Measurements from ENCODE around the gene LRBA.

LRBA gene

DNA sequence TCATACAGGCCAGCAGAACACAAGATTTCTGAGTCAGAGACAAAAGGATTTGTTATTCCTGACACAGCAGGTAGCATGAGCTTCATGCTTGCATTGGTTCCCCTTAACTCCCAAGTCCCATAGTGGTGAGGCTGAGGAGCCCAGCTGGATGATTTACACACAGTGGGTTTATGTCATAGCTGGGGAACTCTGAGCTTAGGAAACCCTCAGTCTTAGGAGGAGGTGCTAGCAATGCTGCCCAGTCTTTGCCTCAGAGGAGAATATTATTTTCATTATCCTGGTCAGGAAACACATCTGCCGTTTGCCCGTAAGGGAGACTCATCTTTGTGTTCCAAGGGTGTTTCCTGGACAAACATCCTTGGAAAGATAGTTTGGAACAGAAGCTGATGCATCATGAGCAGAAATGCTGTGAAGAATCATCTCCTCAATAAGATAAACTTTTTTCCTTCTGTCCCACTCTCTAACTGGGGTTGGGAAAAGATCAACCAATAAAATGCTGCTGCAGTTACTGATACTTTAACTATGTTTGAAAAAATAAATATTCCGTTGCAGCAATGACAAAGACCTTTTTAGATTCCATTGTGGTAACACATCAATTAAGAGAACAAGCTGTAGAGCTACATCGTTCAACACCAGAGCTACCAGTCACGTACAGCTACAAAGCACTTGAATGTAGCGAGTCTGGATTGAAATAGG, 790.0 kb downstream of the LRBA start:
- peaks cover 0 to 5% of the 10 kb centered on the region in 2 donors for H3K36me3 ChIP-seq (ENCODE audit: control insufficient read depth in 2 of 2, insufficient read depth in 2 of 2, low read length in 2 of 2)
- no peaks in the 10 kb centered on the region for H3K9me3 ChIP-seq (ENCODE audit: control insufficient read depth in 2 of 2, low read length in 2 of 2)
- H3K4me3 ChIP-seq (ENCODE audit: low read length in 2 of 2): no peak overlapping the region
- H3K4me1 ChIP-seq (ENCODE audit: control insufficient read depth, insufficient read depth, low read length): peaks cover 4% of the 10 kb centered on the region
- H3K27me3 ChIP-seq (ENCODE audit: control insufficient read depth in 1 of 2, insufficient read depth in 2 of 2, low read length in 2 of 2): no peaks in the 10 kb centered on the region
- no peak overlapping the region for H3K27ac ChIP-seq (ENCODE audit: low read length)
- no peak overlapping the region for H3K9ac ChIP-seq (ENCODE audit: low read length in 2 of 2)

DNA sequence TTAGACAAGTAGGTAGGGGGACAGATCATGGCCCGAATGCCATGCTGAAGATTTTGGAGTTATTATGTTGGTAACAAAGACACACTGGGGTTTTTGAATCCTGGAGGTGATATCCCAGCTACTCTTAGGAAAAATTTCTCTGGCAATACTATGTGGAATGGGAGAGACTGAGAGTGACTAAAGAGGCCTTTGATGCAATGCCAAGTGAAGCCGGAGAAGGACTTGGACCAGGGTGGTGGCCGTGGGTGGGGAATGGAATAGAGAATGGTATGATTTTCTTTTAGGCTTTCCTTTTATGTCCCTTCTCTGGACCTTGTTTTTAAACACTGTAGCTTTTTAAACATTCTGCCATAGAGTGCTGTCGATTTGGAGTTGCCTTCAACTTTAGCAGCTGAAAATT, 795.2 kb downstream of the LRBA start:
- Histone ChIP-seq H3K27me3 (ENCODE audit: control insufficient read depth in 1 of 2, insufficient read depth in 2 of 2, low read length in 2 of 2) (no peaks in the 10 kb centered on the region), H3K36me3 (ENCODE audit: control insufficient read depth in 2 of 2, insufficient read depth in 2 of 2, low read length in 2 of 2) (peaks cover 0 to 2% of the 10 kb centered on the region in 2 donors), H3K9me3 (ENCODE audit: control insufficient read depth in 2 of 2, low read length in 2 of 2) (no peaks in the 10 kb centered on the region), H3K4me3 (ENCODE audit: low read length in 2 of 2) (no peak overlapping the region), H3K9ac (ENCODE audit: low read length in 2 of 2) (no peak overlapping the region), H3K4me1 (ENCODE audit: control insufficient read depth, insufficient read depth, low read length) (peaks cover 3% of the 10 kb centered on the region), H3K27ac (ENCODE audit: low read length) (no peak overlapping the region)

DNA sequence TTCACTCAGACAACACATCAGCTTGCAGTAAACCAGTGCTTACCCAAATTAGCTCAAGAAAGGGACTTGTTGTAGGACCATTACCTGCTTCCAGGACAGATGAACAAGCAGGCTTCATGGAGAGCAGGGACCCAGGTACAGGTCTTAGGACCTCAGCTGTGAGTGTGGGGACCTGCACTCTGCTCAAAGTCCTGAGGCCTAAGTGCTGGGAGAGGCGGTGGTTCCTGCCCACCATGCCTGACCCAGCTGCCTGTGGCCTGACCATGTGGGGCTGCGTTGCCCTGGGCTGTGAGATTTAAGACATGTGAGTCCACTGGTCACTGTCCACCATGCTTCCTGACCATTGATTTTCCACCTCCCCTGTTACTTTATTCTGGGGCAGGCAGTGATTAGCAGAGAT, 796.6 kb downstream of the LRBA start:
- Histone ChIP-seq H3K27me3 (ENCODE audit: control insufficient read depth in 1 of 2, insufficient read depth in 2 of 2, low read length in 2 of 2) (no peaks in the 10 kb centered on the region), H3K9ac (ENCODE audit: low read length in 2 of 2) (no peak overlapping the region), H3K27ac (ENCODE audit: low read length) (no peak overlapping the region), H3K9me3 (ENCODE audit: control insufficient read depth in 2 of 2, low read length in 2 of 2) (no peaks in the 10 kb centered on the region), H3K4me3 (ENCODE audit: low read length in 2 of 2) (no peak overlapping the region), H3K4me1 (ENCODE audit: control insufficient read depth, insufficient read depth, low read length) (peaks cover 3% of the 10 kb centered on the region), H3K36me3 (ENCODE audit: control insufficient read depth in 2 of 2, insufficient read depth in 2 of 2, low read length in 2 of 2) (no peaks in the 10 kb centered on the region)

DNA sequence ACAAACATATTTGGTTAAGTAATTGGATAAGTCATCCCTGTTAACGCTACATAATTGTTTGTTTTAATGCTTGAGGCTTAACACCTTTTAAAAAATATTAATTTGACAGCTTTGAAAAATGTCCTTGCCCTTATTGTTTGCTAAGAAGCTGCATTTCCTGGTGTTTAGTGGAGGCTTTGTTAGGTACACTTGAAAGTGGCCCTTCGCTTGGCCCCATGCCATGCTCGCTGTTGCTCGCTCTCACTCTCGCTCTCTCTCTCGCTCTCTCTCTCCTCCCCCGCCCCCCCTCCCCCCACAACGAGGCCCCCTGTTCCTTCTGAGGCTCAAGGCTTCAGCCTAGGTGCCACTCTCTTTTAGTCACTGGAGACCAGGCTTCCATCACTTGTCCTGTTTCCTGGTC, 797.3 kb downstream of the LRBA start:
- no peak overlapping the region for H3K27ac ChIP-seq (ENCODE audit: low read length)
- no peaks in the 10 kb centered on the region for H3K27me3 ChIP-seq (ENCODE audit: control insufficient read depth in 1 of 2, insufficient read depth in 2 of 2, low read length in 2 of 2)
- peaks cover 3% of the 10 kb centered on the region for H3K4me1 ChIP-seq (ENCODE audit: control insufficient read depth, insufficient read depth, low read length)
- no peak overlapping the region for H3K9ac ChIP-seq (ENCODE audit: low read length in 2 of 2)
- H3K36me3 ChIP-seq (ENCODE audit: control insufficient read depth in 2 of 2, insufficient read depth in 2 of 2, low read length in 2 of 2): no peaks in the 10 kb centered on the region
- H3K4me3 ChIP-seq (ENCODE audit: low read length in 2 of 2): no peak overlapping the region
- H3K9me3 ChIP-seq (ENCODE audit: control insufficient read depth in 2 of 2, low read length in 2 of 2): no peaks in the 10 kb centered on the region

DNA sequence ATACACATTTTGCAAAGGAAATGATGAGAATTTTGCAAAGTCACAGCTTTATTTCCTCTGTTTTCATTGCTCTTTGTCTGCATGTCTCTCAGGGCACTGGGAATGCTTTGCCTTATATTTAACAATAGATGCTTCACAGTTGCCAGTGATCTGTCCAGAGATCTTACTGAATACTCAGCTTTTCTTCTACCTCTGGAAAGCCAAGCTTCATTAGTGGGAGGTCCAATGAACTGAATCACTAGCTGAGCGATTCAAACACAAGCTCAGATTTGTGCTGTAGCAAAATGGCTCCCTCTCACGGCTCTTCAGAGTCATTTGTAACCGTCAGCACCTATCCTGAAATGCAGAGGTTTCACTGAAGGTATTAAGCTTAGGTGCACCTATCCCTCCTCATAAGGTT, 797.9 kb downstream of the LRBA start:
- no peak overlapping the region for H3K4me3 ChIP-seq (ENCODE audit: low read length in 2 of 2)
- no peak overlapping the region for H3K27ac ChIP-seq (ENCODE audit: low read length)
- no peak overlapping the region for H3K9ac ChIP-seq (ENCODE audit: low read length in 2 of 2)

DNA sequence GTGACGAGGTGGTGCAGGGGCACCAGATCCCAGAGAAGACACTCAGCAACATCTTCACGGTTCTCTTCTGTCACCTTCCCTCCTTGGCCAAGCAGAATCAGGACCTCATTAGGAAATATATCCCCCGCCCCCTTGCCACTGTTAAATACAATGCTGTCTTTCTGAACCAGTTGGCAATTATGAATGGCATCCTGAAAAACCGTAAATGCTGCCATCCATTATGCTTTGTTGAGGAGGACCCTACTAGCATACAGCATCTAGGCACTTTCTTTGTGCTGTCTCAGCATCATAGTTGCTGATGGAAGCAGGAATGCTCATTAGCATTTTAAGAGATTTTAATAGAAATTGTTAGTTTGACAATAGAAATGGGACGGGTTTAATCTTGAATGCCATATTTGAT, 798.4 kb downstream of the LRBA start:
- Histone ChIP-seq H3K36me3 (ENCODE audit: control insufficient read depth in 2 of 2, insufficient read depth in 2 of 2, low read length in 2 of 2) (no peaks in the 10 kb centered on the region), H3K27me3 (ENCODE audit: control insufficient read depth in 1 of 2, insufficient read depth in 2 of 2, low read length in 2 of 2) (no peaks in the 10 kb centered on the region), H3K4me3 (ENCODE audit: low read length in 2 of 2) (no peak overlapping the region), H3K4me1 (ENCODE audit: control insufficient read depth, insufficient read depth, low read length) (peaks cover 3% of the 10 kb centered on the region), H3K27ac (ENCODE audit: low read length) (no peak overlapping the region), H3K9ac (ENCODE audit: low read length in 2 of 2) (no peak overlapping the region), H3K9me3 (ENCODE audit: control insufficient read depth in 2 of 2, low read length in 2 of 2) (no peaks in the 10 kb centered on the region)

More for the DNA sequence above, 797.9 kb downstream of the LRBA start:
- Histone ChIP-seq H3K4me1 (ENCODE audit: control insufficient read depth, insufficient read depth, low read length) (peaks cover 3% of the 10 kb centered on the region), H3K36me3 (ENCODE audit: control insufficient read depth in 2 of 2, insufficient read depth in 2 of 2, low read length in 2 of 2) (no peaks in the 10 kb centered on the region), H3K27me3 (ENCODE audit: control insufficient read depth in 1 of 2, insufficient read depth in 2 of 2, low read length in 2 of 2) (no peaks in the 10 kb centered on the region), H3K9me3 (ENCODE audit: control insufficient read depth in 2 of 2, low read length in 2 of 2) (no peaks in the 10 kb centered on the region)

DNA sequence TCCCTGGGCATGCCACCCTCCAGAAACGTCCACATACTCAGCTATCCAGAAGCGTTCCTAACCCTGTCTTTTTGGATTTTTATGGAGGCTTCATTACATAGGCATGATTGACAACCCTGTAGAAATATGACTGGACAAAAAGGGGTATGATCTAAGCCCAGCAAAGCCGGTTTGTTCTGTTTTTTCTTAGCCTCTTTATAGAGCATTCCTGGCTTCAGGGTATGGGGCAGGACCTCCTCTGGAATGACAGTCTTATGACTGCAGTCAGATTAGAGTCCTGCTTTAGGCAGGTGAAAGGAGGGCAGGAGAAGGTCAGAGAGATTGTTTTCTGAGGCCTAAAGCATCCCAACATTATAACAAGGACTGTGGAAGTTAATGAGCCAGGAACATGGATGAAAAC, 799.5 kb downstream of the LRBA start:
- H3K36me3 ChIP-seq (ENCODE audit: control insufficient read depth in 2 of 2, insufficient read depth in 2 of 2, low read length in 2 of 2): no peaks in the 10 kb centered on the region
- no peak overlapping the region for H3K4me3 ChIP-seq (ENCODE audit: low read length in 2 of 2)
- H3K27me3 ChIP-seq (ENCODE audit: control insufficient read depth in 1 of 2, insufficient read depth in 2 of 2, low read length in 2 of 2): no peaks in the 10 kb centered on the region
- H3K4me1 ChIP-seq (ENCODE audit: control insufficient read depth, insufficient read depth, low read length): peaks cover 3% of the 10 kb centered on the region
- no peak overlapping the region for H3K9ac ChIP-seq (ENCODE audit: low read length in 2 of 2)
- H3K9me3 ChIP-seq (ENCODE audit: control insufficient read depth in 2 of 2, low read length in 2 of 2): no peaks in the 10 kb centered on the region
- no peak overlapping the region for H3K27ac ChIP-seq (ENCODE audit: low read length)

Data from stomach smooth muscle (tissue), 2 donors.